ENCODE measurements around the gene PTCH1.

Gene PTCH1

GRCh38 chr9:95511952-95512708, 4.6 kb downstream of the PTCH1 start:
- no peak for DNase-seq

- no peak for DNase-seq
Observed at GRCh38 chr9:95511616-95511931, 5.2 kb downstream of the PTCH1 start.

GRCh38 chr9:95510709-95511615, 5.8 kb downstream of the PTCH1 start:
- peak; percentile 96 for DNase-seq

GRCh38 chr9:95509851-95510708, 6.7 kb downstream of the PTCH1 start:
- DNase-seq, result no peak

- DNase-seq, result peak; percentile 97
Observed at GRCh38 chr9:95508968-95509850, 7.6 kb downstream of the PTCH1 start.

GRCh38 chr9:95508242-95508967, 8.4 kb downstream of the PTCH1 start:
- no peak for DNase-seq

- peak; percentile 86 for DNase-seq
Observed at GRCh38 chr9:95507464-95508241, 9.1 kb downstream of the PTCH1 start.

- peak; percentile 78 for DNase-seq
Observed at GRCh38 chr9:95506678-95507463, 9.9 kb downstream of the PTCH1 start.

- DNase-seq, result peak; percentile 73
Observed at GRCh38 chr9:95506428-95506677, 10.4 kb downstream of the PTCH1 start.

GRCh38 chr9:95505717-95506427, 10.9 kb downstream of the PTCH1 start:
- DNase-seq, result peak; percentile 86

- DNase-seq, result no peak
Observed at GRCh38 chr9:95505072-95505716, 11.6 kb downstream of the PTCH1 start.

- DNase-seq, result no peak
Observed at GRCh38 chr9:95504053-95504963, 12.5 kb downstream of the PTCH1 start.

- no peak for DNase-seq
Observed at GRCh38 chr9:95503369-95503768, 13.4 kb downstream of the PTCH1 start.

GRCh38 chr9:95502248-95502647, 14.5 kb downstream of the PTCH1 start:
- no peak for DNase-seq

GRCh38 chr9:95499847-95500246, 16.9 kb downstream of the PTCH1 start:
- DNase-seq, result no peak

- DNase-seq, result no peak
Observed at GRCh38 chr9:95499046-95499676, 17.6 kb downstream of the PTCH1 start.

- DNase-seq, result no peak
Observed at GRCh38 chr9:95498641-95499040, 18.1 kb downstream of the PTCH1 start.

All from right hindlimb (tissue), 1 donor.